Neuron (in vitro differentiated cells): Measurements from ENCODE around the gene WDR5.

ENCODE experiments used
- H2AFZ ChIP-seq: one replicate; pipeline ENCODE4 v1.6.1; 2013; ENCODE audit warnings: low read depth, mild to moderate bottlenecking, inconsistent platforms, low read length, moderate library complexity
- H3K27me3 ChIP-seq: one replicate; pipeline ENCODE4 v1.6.1; 2013; ENCODE audit warnings: low read length; ENCODE audit not compliant: insufficient read depth
- H3K36me3 ChIP-seq: one replicate; pipeline ENCODE4 v1.6.1; 2013; ENCODE audit warnings: low read length; ENCODE audit not compliant: insufficient read depth
- H3K4me1 ChIP-seq: one replicate; pipeline ENCODE4 v1.6.1; 2013; ENCODE audit warnings: low read length; ENCODE audit not compliant: insufficient read depth
- H3K4me3 ChIP-seq: 2 replicates; pipeline ENCODE4 v1.5.1; 2013; ENCODE audit warnings: mild to moderate bottlenecking, low read length, moderate library complexity
- H3K9me3 ChIP-seq: one replicate; pipeline ENCODE4 v1.6.1; 2013; ENCODE audit warnings: low read length

The WDR5 gene

DNA sequence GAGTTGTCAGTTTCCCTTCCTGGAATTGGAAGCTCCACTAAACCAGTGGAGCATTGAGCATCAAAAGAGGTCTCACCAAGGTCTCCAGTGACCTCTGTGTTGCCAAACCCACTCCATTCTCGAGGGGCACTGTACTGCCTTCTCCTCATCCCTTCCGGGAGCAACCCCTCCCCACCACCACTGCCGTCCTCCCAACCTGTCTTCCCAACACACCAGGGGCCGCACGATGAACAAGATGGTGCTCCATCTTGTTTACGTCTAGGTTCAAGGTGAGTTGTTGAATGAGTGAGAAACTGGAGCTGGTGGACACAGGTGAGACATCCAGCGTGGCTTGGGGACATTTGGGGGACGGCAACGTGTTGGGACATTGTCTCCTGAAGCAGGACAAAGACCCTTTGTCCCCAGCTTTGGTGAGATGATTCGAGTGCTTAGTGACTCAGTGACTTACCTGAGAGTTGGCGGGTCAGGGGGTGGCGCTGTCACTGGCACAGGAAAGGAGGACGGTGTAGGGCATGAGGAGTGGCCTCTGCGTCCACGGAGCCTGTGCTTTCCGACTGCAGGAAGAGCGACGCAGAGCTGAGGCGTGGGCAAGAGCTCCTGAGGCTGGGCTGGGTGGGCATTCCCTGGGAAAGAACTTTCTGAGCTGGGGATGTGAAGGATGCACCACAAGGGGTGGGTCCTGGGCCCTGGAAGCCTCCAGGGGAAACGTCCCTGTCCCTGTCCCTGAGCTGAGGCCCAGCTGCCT is 73.3 kb downstream of the WDR5 start:
- no peak overlapping the region for H3K4me3 ChIP-seq
- H3K27me3 ChIP-seq: no peaks in the 10 kb centered on the region
- H3K36me3 ChIP-seq: no peaks in the 10 kb centered on the region
- no peak overlapping the region for H2AFZ ChIP-seq
- H3K9me3 ChIP-seq: peaks cover under 1% of the 10 kb centered on the region
- peaks cover 28% of the 10 kb centered on the region for H3K4me1 ChIP-seq
